ENCODE measurements around the gene CTSL. TPM values are rescaled to one million over a fixed set of nuclear protein-coding genes. Genes with fewer than 3 reads are reported as not detected.
"Not testable (repeated sequence)": the region's sequence is repeated elsewhere in the genome, so short reads cannot be mapped to it uniquely, and the experiment has no call there.

Gene CTSL
- total RNA-seq, 3 donors from 2014 or later (not counting 1 experiment from before 2014, with no cell fraction given), result 1.2 to 4.4 (median 1.2) TPM

DNA sequence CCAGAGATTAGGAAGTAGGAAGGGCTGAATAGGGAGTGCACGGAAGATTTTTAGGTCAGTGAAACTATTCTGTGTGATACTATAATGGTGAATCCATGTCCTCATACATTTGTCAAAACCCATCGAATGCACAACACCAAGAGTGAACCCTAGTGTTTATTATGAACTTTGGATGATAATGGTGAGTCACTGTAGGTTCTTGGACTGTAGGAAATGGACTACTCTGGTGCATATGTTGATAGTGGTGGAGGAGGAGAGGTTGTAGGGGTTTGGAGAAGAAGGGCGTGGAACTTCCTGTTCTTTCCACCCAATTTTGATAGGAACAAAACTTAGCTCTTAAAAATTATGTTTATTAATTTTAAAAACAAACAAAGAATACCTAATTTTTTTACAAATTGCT is 14.3 kb downstream of the CTSL start:
- H3K36me3 Mint-ChIP-seq, result peaks cover 4% of the 10 kb centered on the region
- intact Hi-C loops (cut with micrococcal nuclease), result no loop called here

DNA sequence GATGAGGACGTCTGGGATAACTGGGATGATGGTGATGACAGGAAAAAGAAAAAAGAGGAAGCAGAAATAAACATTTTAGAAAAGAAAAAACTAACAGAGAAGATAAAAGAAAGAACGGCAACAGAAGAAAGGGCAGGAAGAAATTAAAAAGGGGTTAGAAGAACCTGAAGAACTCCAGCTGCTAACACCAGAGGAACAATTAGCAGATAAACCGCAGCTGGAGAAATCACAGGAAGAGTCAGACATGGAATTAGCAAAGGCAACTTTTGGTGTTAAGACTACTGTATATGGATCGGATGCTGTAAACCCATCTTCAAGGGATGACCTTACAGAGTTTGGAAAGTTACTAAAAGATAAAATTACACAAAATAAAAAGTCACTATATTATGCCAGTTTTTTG is 15.4 kb downstream of the CTSL start:
- 36% methylated on average over 3 of the region's 4 CpGs for WGBS (ENCODE audit: insufficient coverage)
- peaks cover 4% of the 10 kb centered on the region for H3K36me3 Mint-ChIP-seq
- peaks cover 8 to 51% of the 10 kb centered on the region in 2 donors for H3K27me3 Mint-ChIP-seq (ENCODE audit: low read depth in 2 of 2)
- DNase-seq (no peak), ATAC-seq (no peak)
- Histone ChIP-seq H3K9me3 (ENCODE audit: control insufficient read depth, insufficient read depth, low read length) (peaks cover 4% of the 10 kb centered on the region), H3K27me3 (ENCODE audit: control insufficient read depth, insufficient read depth, low read length) (no peaks in the 10 kb centered on the region), H3K4me1 (ENCODE audit: control insufficient read depth, insufficient read depth, low read length) (no peaks in the 10 kb centered on the region), H3K36me3 (ENCODE audit: control insufficient read depth, insufficient read depth, low read length) (no peaks in the 10 kb centered on the region), H3K4me3 (ENCODE audit: low read length) (no peak overlapping the region), H3K27ac (ENCODE audit: low read length) (no peak overlapping the region)
- peaks cover 0 to 5% of the 10 kb centered on the region in 2 donors for H3K4me1 Mint-ChIP-seq
- TF ChIP-seq, protein P1, sequence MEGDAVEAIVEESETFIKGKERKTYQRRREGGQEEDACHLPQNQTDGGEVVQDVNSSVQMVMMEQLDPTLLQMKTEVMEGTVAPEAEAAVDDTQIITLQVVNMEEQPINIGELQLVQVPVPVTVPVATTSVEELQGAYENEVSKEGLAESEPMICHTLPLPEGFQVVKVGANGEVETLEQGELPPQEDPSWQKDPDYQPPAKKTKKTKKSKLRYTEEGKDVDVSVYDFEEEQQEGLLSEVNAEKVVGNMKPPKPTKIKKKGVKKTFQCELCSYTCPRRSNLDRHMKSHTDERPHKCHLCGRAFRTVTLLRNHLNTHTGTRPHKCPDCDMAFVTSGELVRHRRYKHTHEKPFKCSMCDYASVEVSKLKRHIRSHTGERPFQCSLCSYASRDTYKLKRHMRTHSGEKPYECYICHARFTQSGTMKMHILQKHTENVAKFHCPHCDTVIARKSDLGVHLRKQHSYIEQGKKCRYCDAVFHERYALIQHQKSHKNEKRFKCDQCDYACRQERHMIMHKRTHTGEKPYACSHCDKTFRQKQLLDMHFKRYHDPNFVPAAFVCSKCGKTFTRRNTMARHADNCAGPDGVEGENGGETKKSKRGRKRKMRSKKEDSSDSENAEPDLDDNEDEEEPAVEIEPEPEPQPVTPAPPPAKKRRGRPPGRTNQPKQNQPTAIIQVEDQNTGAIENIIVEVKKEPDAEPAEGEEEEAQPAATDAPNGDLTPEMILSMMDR (IDR thresholded peaks at IDR 0.05), result no peak
- intact Hi-C loops (cut with micrococcal nuclease), result no loop called here
- H3K27ac Mint-ChIP-seq, result no peak overlapping the region
- peaks cover 0 to 4% of the 10 kb centered on the region in 2 donors for H3K9me3 Mint-ChIP-seq
- no peak overlapping the region for H3K4me3 Mint-ChIP-seq

More for the DNA sequence above, 14.3 kb downstream of the CTSL start:
- H3K27me3 ChIP-seq (ENCODE audit: control insufficient read depth, insufficient read depth, low read length), result no peaks in the 10 kb centered on the region
- WGBS (ENCODE audit: insufficient coverage), result 95% methylated on average over 2 of the region's 3 CpGs
- Mint-ChIP-seq H3K27me3 (ENCODE audit: low read depth in 2 of 2) (peaks cover 5 to 57% of the 10 kb centered on the region in 2 donors), H3K9me3 (peaks cover 0 to 4% of the 10 kb centered on the region in 2 donors), H3K27ac (no peak overlapping the region), H3K4me3 (no peak overlapping the region), H3K4me1 (peaks cover 0 to 5% of the 10 kb centered on the region in 2 donors)
- no peak for ATAC-seq
- H3K4me3 ChIP-seq (ENCODE audit: low read length), result no peak overlapping the region
- no peaks in the 10 kb centered on the region for H3K36me3 ChIP-seq (ENCODE audit: control insufficient read depth, insufficient read depth, low read length)
- TF ChIP-seq, protein P1 (IDR thresholded peaks at IDR 0.05), result no peak
- no peak for DNase-seq
- H3K4me1 ChIP-seq (ENCODE audit: control insufficient read depth, insufficient read depth, low read length), result no peaks in the 10 kb centered on the region
- H3K9me3 ChIP-seq (ENCODE audit: control insufficient read depth, insufficient read depth, low read length), result peaks cover 4% of the 10 kb centered on the region
- no peak overlapping the region for H3K27ac ChIP-seq (ENCODE audit: low read length)

DNA sequence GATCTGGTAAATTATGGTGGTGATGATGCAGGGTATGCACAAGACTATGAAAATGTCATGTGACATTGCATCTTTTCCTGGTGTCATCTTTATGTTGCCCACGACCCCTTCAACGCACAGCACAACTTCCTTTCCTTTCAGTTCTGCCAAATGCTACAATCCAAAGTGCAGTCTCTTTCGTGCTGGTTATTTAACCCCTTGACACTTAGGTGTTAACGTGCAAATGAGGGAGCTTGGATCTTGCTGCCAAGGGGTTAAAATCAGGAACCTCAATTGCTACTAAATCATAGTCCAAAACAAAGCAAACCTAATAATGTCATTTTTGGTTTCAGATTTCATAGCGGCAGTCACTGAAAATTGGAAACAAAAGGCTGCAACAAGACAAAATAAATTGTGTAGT is 16.0 kb downstream of the CTSL start:
- Mint-ChIP-seq H3K36me3 (peaks cover 4% of the 10 kb centered on the region), H3K27ac (no peak overlapping the region), H3K4me3 (no peak overlapping the region), H3K9me3 (peaks cover 0 to 4% of the 10 kb centered on the region in 2 donors), H3K27me3 (ENCODE audit: low read depth in 2 of 2) (peaks cover 12 to 46% of the 10 kb centered on the region in 2 donors), H3K4me1 (peaks cover 0 to 5% of the 10 kb centered on the region in 2 donors)
- no peak for DNase-seq
- H3K27me3 ChIP-seq (ENCODE audit: control insufficient read depth, insufficient read depth, low read length), result no peaks in the 10 kb centered on the region
- no peak overlapping the region for H3K27ac ChIP-seq (ENCODE audit: low read length)
- ATAC-seq, result no peak
- no peak overlapping the region for H3K4me3 ChIP-seq (ENCODE audit: low read length)
- no peaks in the 10 kb centered on the region for H3K36me3 ChIP-seq (ENCODE audit: control insufficient read depth, insufficient read depth, low read length)
- WGBS (ENCODE audit: insufficient coverage), result 39% methylated on average over 5 of the region's 5 CpGs
- H3K9me3 ChIP-seq (ENCODE audit: control insufficient read depth, insufficient read depth, low read length), result peaks cover 4% of the 10 kb centered on the region
- TF ChIP-seq, protein P1 (IDR thresholded peaks at IDR 0.05), result no peak
- intact Hi-C loops (cut with micrococcal nuclease), result no loop called here
- no peaks in the 10 kb centered on the region for H3K4me1 ChIP-seq (ENCODE audit: control insufficient read depth, insufficient read depth, low read length)

DNA sequence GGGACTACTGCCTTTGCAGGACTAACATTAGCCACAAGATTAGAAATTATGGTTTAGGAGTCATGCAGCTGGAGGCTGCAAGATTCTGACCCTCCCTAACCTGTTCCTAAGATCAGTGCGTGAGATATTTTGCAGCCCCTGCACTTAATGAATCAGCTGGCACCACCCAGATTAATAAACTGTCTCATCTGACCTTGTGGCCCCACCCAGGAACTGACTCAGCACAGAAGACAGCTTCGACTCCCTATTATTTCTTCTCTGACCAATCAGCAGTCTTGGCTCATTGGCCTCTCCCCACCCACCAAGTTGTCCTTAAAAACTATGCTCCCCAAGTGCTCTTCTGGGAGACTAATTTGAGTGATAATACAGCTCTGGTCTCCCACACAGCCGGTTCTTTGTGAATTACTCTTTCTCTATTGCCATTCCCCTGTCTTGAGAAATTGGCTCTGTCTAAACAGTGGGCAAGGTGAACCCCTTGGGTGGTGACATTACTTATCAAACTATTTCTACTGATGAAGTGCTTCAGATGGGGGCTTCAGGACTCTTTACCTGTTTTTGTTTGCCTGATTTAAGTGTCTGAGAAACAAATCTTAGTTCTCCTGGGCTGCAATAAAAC is 17.0 kb downstream of the CTSL start:
- Histone ChIP-seq H3K4me1 (ENCODE audit: control insufficient read depth, insufficient read depth, low read length) (no peaks in the 10 kb centered on the region), H3K27me3 (ENCODE audit: control insufficient read depth, insufficient read depth, low read length) (no peaks in the 10 kb centered on the region), H3K27ac (ENCODE audit: low read length) (no peak overlapping the region), H3K9me3 (ENCODE audit: control insufficient read depth, insufficient read depth, low read length) (peaks cover 4% of the 10 kb centered on the region), H3K36me3 (ENCODE audit: control insufficient read depth, insufficient read depth, low read length) (no peaks in the 10 kb centered on the region), H3K4me3 (ENCODE audit: low read length) (no peak overlapping the region)
- WGBS (ENCODE audit: insufficient coverage), result 91% methylated on average over 3 of the region's 3 CpGs
- intact Hi-C loops (cut with micrococcal nuclease), result no loop called here
- ATAC-seq, result no peak
- peaks cover 0 to 4% of the 10 kb centered on the region in 2 donors for H3K9me3 Mint-ChIP-seq
- peaks cover 12 to 44% of the 10 kb centered on the region in 2 donors for H3K27me3 Mint-ChIP-seq (ENCODE audit: low read depth in 2 of 2)
- no peak overlapping the region for H3K4me3 Mint-ChIP-seq
- DNase-seq, result no peak
- peaks cover 4% of the 10 kb centered on the region for H3K36me3 Mint-ChIP-seq
- TF ChIP-seq, protein P1 (IDR thresholded peaks at IDR 0.05), result no peak
- peaks cover 0 to 5% of the 10 kb centered on the region in 2 donors for H3K4me1 Mint-ChIP-seq
- H3K27ac Mint-ChIP-seq, result no peak overlapping the region

DNA sequence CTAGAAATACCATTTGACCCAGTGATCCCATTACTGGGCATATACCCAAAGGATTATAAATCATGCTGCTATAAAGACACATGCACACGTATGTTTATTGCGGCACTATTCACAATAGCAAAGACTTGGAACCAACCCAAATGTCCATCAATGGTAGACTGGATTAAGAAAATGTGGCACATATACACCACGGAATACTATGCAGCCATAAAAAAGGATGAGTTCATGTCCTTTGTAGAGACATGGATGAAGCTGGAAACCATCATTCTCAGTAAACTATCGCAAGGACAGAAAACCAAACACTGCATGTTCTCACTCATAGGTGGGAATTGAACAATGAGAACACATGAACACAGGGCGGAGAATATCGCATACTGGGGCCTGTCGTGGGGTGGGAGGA is 18.3 kb downstream of the CTSL start:
- peaks cover 16 to 48% of the 10 kb centered on the region in 2 donors for H3K27me3 Mint-ChIP-seq (ENCODE audit: low read depth in 2 of 2)
- H3K4me3 ChIP-seq (ENCODE audit: low read length); intact Hi-C loops (cut with micrococcal nuclease); H3K27ac Mint-ChIP-seq; H3K4me1 Mint-ChIP-seq; H3K27me3 ChIP-seq (ENCODE audit: control insufficient read depth, insufficient read depth, low read length); H3K9me3 Mint-ChIP-seq; H3K36me3 Mint-ChIP-seq; ATAC-seq; H3K36me3 ChIP-seq (ENCODE audit: control insufficient read depth, insufficient read depth, low read length); H3K27ac ChIP-seq (ENCODE audit: low read length); H3K4me3 Mint-ChIP-seq; H3K4me1 ChIP-seq (ENCODE audit: control insufficient read depth, insufficient read depth, low read length); H3K9me3 ChIP-seq (ENCODE audit: control insufficient read depth, insufficient read depth, low read length); DNase-seq: not testable (repeated sequence)
- WGBS (ENCODE audit: insufficient coverage), result 100% methylated on average over 3 of the region's 7 CpGs
